GM12878 (cell line): ENCODE measurements around the gene OFD1. TPM values are rescaled to one million over a fixed set of nuclear protein-coding genes. Genes with fewer than 3 reads are reported as not detected.
A peak's percentile ranks its signal among the peaks of the same experiment; 100 is the strongest.

Experiments used
- ATAC-seq: fragments of 200-7000 bp; cut with Tn5 transposase; 3 replicates; pipeline ENCODE4 v1.9.1; 2020; ENCODE audit warnings: mild to moderate bottlenecking, moderate library complexity
- BruUV-seq: library from RNA; stranded (reverse); fragments of 400-500 nt; replicated peaks from 2 replicates; lab custom pipeline; 2021; lab: Mats Ljungman, UMichigan
- CTCF ChIA-PET: fragments of 300-600 bp; sonication (Branson Sonifier 250); formaldehyde crosslinking; extraction: SDS; loops from one replicate; lab custom pipeline; 2021; ENCODE audit warnings: inconsistent platforms; lab: Yijun Ruan, JAX
- POLR2A ChIA-PET: fragments of 350-600 bp; formaldehyde crosslinking; extraction: SDS; loops from one replicate; lab custom pipeline; 2021; ENCODE audit warnings: inconsistent platforms; lab: Charles Lee
- RAD21 ChIA-PET: fragments of 300-600 bp; sonication (Branson Sonifier 250); formaldehyde crosslinking; loops from one replicate; lab custom pipeline; 2023; ENCODE audit warnings: antibody characterized with exemption; ENCODE audit not compliant: unreplicated experiment; lab: Charles Lee
- SMC1A ChIA-PET: fragments of 300-600 bp; sonication (Branson Sonifier 250); formaldehyde crosslinking; loops from one replicate; lab custom pipeline; 2023; ENCODE audit not compliant: unreplicated experiment, uncharacterized antibody; lab: Charles Lee
- DNase-seq: peaks from one replicate; pipeline ENCODE4 v3.0.0-alpha.2; 2011; ENCODE audit warnings: low read depth, low spot score
- FAIRE-seq: peaks from 3 replicates; lab custom pipeline; 2011; peaks lifted over from hg19 to GRCh38; lab: Jason Lieb, UNC
- H2AFZ ChIP-seq: 2 replicates; pipeline ENCODE4 v1.6.0; 2011; ENCODE audit warnings: low read depth, low read length, control low read depth; ENCODE audit not compliant: control insufficient read depth
- H3K27ac ChIP-seq: 2 replicates; pipeline ENCODE4 v1.5.1; 2011; ENCODE audit warnings: control low read depth; ENCODE audit not compliant: control insufficient read depth, insufficient read depth
- H3K27me3 ChIP-seq, 2 experiments: replicated peaks in 1 of 2; 2 replicates each; pipeline versions ENCODE4 v1.6.0 to v1.6.1; 2011; ENCODE audit warnings: low read length in 1 of 2; ENCODE audit not compliant: control insufficient read depth in 2 of 2, insufficient read depth in 2 of 2
- H3K36me3 ChIP-seq, 2 experiments: 2 replicates each; pipeline ENCODE4 v1.5.1; 2011; ENCODE audit warnings: low read length in 1 of 2; ENCODE audit not compliant: control insufficient read depth in 2 of 2, insufficient read depth in 2 of 2
- H3K4me1 ChIP-seq: 2 replicates; pipeline ENCODE4 v1.6.1; 2011; ENCODE audit warnings: mild to moderate bottlenecking, low read length, moderate library complexity, mixed read lengths; ENCODE audit not compliant: control insufficient read depth, insufficient read depth
- H3K4me2 ChIP-seq: 2 replicates; pipeline ENCODE4 v1.6.0; 2011; ENCODE audit warnings: control low read depth; ENCODE audit not compliant: control insufficient read depth, insufficient read depth
- H3K4me3 ChIP-seq: fragments of 200-600 bp; sonication (generic); 2 replicates; pipeline ENCODE4 v1.5.1; 2016
- H3K79me2 ChIP-seq: 2 replicates; pipeline ENCODE4 v1.6.0; 2011; ENCODE audit warnings: low read length; ENCODE audit not compliant: control insufficient read depth, insufficient read depth
- H3K9ac ChIP-seq: 2 replicates; pipeline ENCODE4 v1.8.0; 2011; ENCODE audit warnings: low read length, control low read depth, mixed read lengths; ENCODE audit not compliant: control insufficient read depth, insufficient read depth
- H3K9me3 ChIP-seq: replicated peaks from 3 replicates; pipeline ENCODE4 v1.5.1; 2011; ENCODE audit warnings: mild to moderate bottlenecking, low read length; ENCODE audit not compliant: control insufficient read depth, insufficient read depth
- H4K20me1 ChIP-seq: 2 replicates; pipeline ENCODE4 v1.6.0; 2011; ENCODE audit not compliant: control insufficient read depth, insufficient read depth
- ATF2 ChIP-seq: IDR thresholded peaks from 2 replicates; pipeline ENCODE4 v1.6.1; 2012; ENCODE audit warnings: low read length, inconsistent platforms
- BCL11A ChIP-seq: IDR thresholded peaks from 2 replicates; pipeline ENCODE4 v1.6.1; 2011; ENCODE audit warnings: low read depth, low read length
- EP300 ChIP-seq, 2 experiments: fragments of 150-350 bp in 1 of 2; IDR thresholded peaks; 2 replicates each; pipeline ENCODE4 v1.6.1; 2011 to 2012; ENCODE audit warnings: low read depth in 2 of 2, low read length in 2 of 2, borderline replicate concordance in 1 of 2, improper control_type of control experiment in 1 of 2, inconsistent platforms in 1 of 2; ENCODE audit not compliant: control insufficient read depth in 1 of 2
- IRF4 ChIP-seq: IDR thresholded peaks from 2 replicates; pipeline ENCODE4 v1.6.1; 2011; ENCODE audit warnings: low read depth, low read length
- RB1 ChIP-seq: fragments of 450-650 bp; formaldehyde crosslinking; IDR thresholded peaks from 2 replicates; pipeline ENCODE4 v1.6.1; 2017; ENCODE audit warnings: mild to moderate bottlenecking, borderline replicate concordance
- SIN3A ChIP-seq: IDR thresholded peaks from 2 replicates; pipeline ENCODE4 v1.6.1; 2012; ENCODE audit warnings: low read depth, low read length, improper control_type of control experiment
- SIX5 ChIP-seq: IDR thresholded peaks from 2 replicates; pipeline ENCODE4 v1.6.1; 2011; ENCODE audit warnings: mild to moderate bottlenecking, low read depth, low read length, moderate library complexity; ENCODE audit not compliant: severe bottlenecking
- SUPT20H ChIP-seq: IDR thresholded peaks from 2 replicates; pipeline ENCODE4 v1.6.1; 2011; ENCODE audit warnings: low read depth, mild to moderate bottlenecking, low read length, moderate library complexity, borderline replicate concordance; ENCODE audit not compliant: control insufficient read depth
- ZSCAN29 ChIP-seq: fragments of 450-650 bp; IDR thresholded peaks from 2 replicates; pipeline ENCODE4 v1.6.1; 2017; ENCODE audit warnings: mild to moderate bottlenecking, moderate library complexity
- WGBS: methylation state at CpG from one replicate; pipeline ENCODE4 v1.1.6; 2016; ENCODE audit warnings: low lambda C conversion rate; ENCODE audit not compliant: insufficient replicate concordance, insufficient coverage; ENCODE audit errors: missing lambda C conversion rate; 5-methylcytosine and 5-hydroxymethylcytosine counted together
- in situ Hi-C: fragments of 300-500 bp; cut with MboI; formaldehyde crosslinking; loops from 9 replicates; pipeline ENCODE4 v1.14.3; 2018; ENCODE audit warnings: mixed read lengths
- intact Hi-C: fragments of 100-400 bp; cut with micrococcal nuclease; formaldehyde crosslinking; loops from one replicate; pipeline ENCODE4 v1.14.2; 2022; ENCODE audit not compliant: unreplicated experiment
- polyA plus RNA-seq, 11 experiments: library from polyadenylated mRNA; depleted of rRNA in 4 of 11; unstranded in 6 of 11; stranded (reverse) in 5 of 11; fragments of >200 nt; fragmentation: Nextera tagmentation in 4 of 11; fragmentation: Illumina TruSeq in 1 of 11; extraction: Ambion mirVana in 4 of 11; extraction: Trizol in 1 of 11; gene quantifications; 1 replicate in 1 of 11; 2 replicates in 10 of 11; pipeline versions ENCODE4 v1.2.1 to v1.2.3, GENCODE V29; 2011 to 2016; ENCODE audit warnings: inconsistent platforms in 2 of 11, missing spikeins in 2 of 11, low read depth in 1 of 11
- total RNA-seq, 4 experiments: library from RNA; depleted of rRNA in 3 of 4; stranded (reverse); fragments of >200 nt in 3 of 4; fragmentation: Illumina TruSeq in 1 of 4; extraction: Trizol in 1 of 4; gene quantifications; 2 replicates each; pipeline versions ENCODE4 v1.2.1 to v1.2.3, GENCODE V29; 2013 to 2021
- TF ChIP-seq, protein P1 (sequence below): IDR thresholded peaks from 2 replicates; pipeline ENCODE4 v1.6.1; 2011; ENCODE audit warnings: borderline replicate concordance, low read depth, mild to moderate bottlenecking, moderate library complexity, low read length; ENCODE audit not compliant: insufficient read depth, poor library complexity, severe bottlenecking
- TF ChIP-seq, protein P2 (sequence below): IDR thresholded peaks from 2 replicates; pipeline ENCODE4 v1.6.1; 2012; ENCODE audit warnings: improper control_type of control experiment, low read depth, low read length; ENCODE audit not compliant: insufficient replicate concordance

Gene OFD1
- total and polyA plus RNA-seq, 10 of the 15 experiments (the other 5 are each of a cell fraction or from before 2014, with no cell fraction given) = 22.4 to 77.2 (median 34.1) TPM

- TF ChIP-seq IRF4 (no peak), ZSCAN29 (no peak)
These were observed 37.1 kb upstream of the OFD1 start (continued) for GRCh38 chrX:13697455-13697854.

GRCh38 chrX:13697976-13698375 is 36.6 kb upstream of the OFD1 start:
- POLR2A ChIA-PET = interaction anchor here (0.6 to 10.2 kb wide), 15 partner anchors 10 to 692 kb away, joined by 3 to 130 read pairs (median 5); partner anchors contain the start of genes OFD1, RAB9A and TRAPPC2
- CTCF ChIA-PET = interaction anchor here (0.6 to 10.2 kb wide), 13 partner anchors 9 to 720 kb away, joined by 3 to 89 read pairs (median 5); partner anchors contain the start of genes OFD1, RAB9A and TRAPPC2
- peak overlapping the region; percentile 49 for H3K4me3 ChIP-seq
- peak overlapping the region; percentile 69 for H3K27ac ChIP-seq
- WGBS = 26% methylated on average over 1 of the region's 1 CpG
- in situ Hi-C loops (no loop called here), intact Hi-C loops (loop anchor here (2.0 to 10.0 kb wide), 3 partner anchors 29 to 743 kb away; no protein-coding TSS in a partner anchor)
- H3K9me3 ChIP-seq = no peaks in the 10 kb centered on the region; the same call in 2 of the 3 replicates
- peak overlapping the region; percentile 10; the same call in 1 of the 2 replicates for H3K9ac ChIP-seq
- peaks cover 2% of the 10 kb centered on the region; the same call in 1 of the 2 replicates for H4K20me1 ChIP-seq
- H3K27me3 ChIP-seq = no peaks in the 10 kb centered on the region
- H3K4me1 ChIP-seq = peaks cover 41% of the 10 kb centered on the region
- H3K4me2 ChIP-seq = peak overlapping the region; percentile 77
- no peak overlapping the region for H2AFZ ChIP-seq
- H3K36me3 ChIP-seq = peaks cover 1 to 3% of the 10 kb centered on the region in 2 experiments; a peak in 2 of 4 replicates
- RAD21 ChIA-PET = interaction anchor here (1.2 to 11.4 kb wide), 16 partner anchors 9 to 610 kb away, joined by 3 to 201 read pairs (median 10); partner anchors contain the start of genes GEMIN8, OFD1, RAB9A and TCEANC
- DNase-seq = no peak
- ATAC-seq = peak; percentile 1
- SMC1A ChIA-PET = interaction anchor here (0.7 to 13.8 kb wide), 18 partner anchors 10 to 611 kb away, joined by 3 to 198 read pairs (median 4); partner anchors contain the start of genes OFD1, RAB9A and TRAPPC2
- H3K79me2 ChIP-seq = peaks cover 98% of the 10 kb centered on the region
- no TSS peak for BruUV-seq
- no peak for FAIRE-seq
- TF ChIP-seq, protein P1, sequence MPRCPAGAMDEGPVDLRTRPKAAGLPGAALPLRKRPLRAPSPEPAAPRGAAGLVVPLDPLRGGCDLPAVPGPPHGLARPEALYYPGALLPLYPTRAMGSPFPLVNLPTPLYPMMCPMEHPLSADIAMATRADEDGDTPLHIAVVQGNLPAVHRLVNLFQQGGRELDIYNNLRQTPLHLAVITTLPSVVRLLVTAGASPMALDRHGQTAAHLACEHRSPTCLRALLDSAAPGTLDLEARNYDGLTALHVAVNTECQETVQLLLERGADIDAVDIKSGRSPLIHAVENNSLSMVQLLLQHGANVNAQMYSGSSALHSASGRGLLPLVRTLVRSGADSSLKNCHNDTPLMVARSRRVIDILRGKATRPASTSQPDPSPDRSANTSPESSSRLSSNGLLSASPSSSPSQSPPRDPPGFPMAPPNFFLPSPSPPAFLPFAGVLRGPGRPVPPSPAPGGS = peak; percentile 5
- TF ChIP-seq SIN3A (no peak), RB1 (no peak), EP300 (IDR thresholded peaks at IDR 0.05; ENCODE audit: borderline replicate concordance in 1 of 2, control insufficient read depth in 1 of 2, low read depth in 2 of 2, low read length in 2 of 2) (0 out of 4 replicates have a peak, but pooled peaks of 1 of the 2 experiments have one; percentile 22), BCL11A (no peak), SUPT20H (no peak), SIX5 (no peak), ATF2 (no peak)
- TF ChIP-seq, protein P2, sequence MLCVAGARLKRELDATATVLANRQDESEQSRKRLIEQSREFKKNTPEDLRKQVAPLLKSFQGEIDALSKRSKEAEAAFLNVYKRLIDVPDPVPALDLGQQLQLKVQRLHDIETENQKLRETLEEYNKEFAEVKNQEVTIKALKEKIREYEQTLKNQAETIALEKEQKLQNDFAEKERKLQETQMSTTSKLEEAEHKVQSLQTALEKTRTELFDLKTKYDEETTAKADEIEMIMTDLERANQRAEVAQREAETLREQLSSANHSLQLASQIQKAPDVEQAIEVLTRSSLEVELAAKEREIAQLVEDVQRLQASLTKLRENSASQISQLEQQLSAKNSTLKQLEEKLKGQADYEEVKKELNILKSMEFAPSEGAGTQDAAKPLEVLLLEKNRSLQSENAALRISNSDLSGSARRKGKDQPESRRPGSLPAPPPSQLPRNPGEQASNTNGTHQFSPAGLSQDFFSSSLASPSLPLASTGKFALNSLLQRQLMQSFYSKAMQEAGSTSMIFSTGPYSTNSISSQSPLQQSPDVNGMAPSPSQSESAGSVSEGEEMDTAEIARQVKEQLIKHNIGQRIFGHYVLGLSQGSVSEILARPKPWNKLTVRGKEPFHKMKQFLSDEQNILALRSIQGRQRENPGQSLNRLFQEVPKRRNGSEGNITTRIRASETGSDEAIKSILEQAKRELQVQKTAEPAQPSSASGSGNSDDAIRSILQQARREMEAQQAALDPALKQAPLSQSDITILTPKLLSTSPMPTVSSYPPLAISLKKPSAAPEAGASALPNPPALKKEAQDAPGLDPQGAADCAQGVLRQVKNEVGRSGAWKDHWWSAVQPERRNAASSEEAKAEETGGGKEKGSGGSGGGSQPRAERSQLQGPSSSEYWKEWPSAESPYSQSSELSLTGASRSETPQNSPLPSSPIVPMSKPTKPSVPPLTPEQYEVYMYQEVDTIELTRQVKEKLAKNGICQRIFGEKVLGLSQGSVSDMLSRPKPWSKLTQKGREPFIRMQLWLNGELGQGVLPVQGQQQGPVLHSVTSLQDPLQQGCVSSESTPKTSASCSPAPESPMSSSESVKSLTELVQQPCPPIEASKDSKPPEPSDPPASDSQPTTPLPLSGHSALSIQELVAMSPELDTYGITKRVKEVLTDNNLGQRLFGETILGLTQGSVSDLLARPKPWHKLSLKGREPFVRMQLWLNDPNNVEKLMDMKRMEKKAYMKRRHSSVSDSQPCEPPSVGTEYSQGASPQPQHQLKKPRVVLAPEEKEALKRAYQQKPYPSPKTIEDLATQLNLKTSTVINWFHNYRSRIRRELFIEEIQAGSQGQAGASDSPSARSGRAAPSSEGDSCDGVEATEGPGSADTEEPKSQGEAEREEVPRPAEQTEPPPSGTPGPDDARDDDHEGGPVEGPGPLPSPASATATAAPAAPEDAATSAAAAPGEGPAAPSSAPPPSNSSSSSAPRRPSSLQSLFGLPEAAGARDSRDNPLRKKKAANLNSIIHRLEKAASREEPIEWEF = peak; percentile 52
